ENCODE measurements around the gene PRKAA1. TPM values are rescaled to one million over a fixed set of nuclear protein-coding genes. Genes with fewer than 3 reads are reported as not detected.
"Not testable (repeated sequence)": the region's sequence is repeated elsewhere in the genome, so short reads cannot be mapped to it uniquely, and the experiment has no call there.

The PRKAA1 gene
- total and polyA plus RNA-seq, 2 of the 13 experiments (the other 11 are each of a cell fraction or from before 2014, with no cell fraction given) = 36.6 to 58.0 TPM

GRCh38 chr5:40790947-40791593 is 7.1 kb downstream of the PRKAA1 start (continued):
- no peak for TF ChIP-seq PRDM15 (CRISPR knock-in tag; IDR thresholded peaks at IDR 0.05)
- TF ChIP-seq HNRNPK (IDR thresholded peaks at IDR 0.05; ENCODE audit: low read depth, low read length, poor library complexity, severe bottlenecking) = no peak
- TF ChIP-seq CREB1 (IDR thresholded peaks at IDR 0.05) = no peak
- peak; percentile 41; the same call in 1 of the 2 replicates for TF ChIP-seq CREB1 (CRISPR knock-in tag; IDR thresholded peaks at IDR 0.05)
- TF ChIP-seq MZF1 (CRISPR knock-in tag; IDR thresholded peaks at IDR 0.05; ENCODE audit: borderline replicate concordance) = no peak
- TF ChIP-seq ZNF446 (CRISPR knock-in tag; IDR thresholded peaks at IDR 0.05) = no peak

GRCh38 chr5:40788941-40789340 is 9.2 kb downstream of the PRKAA1 start:
- H3K4me1 ChIP-seq (ENCODE audit: insufficient read depth, low read length) = peaks cover 94% of the 10 kb centered on the region
- WGBS (ENCODE audit: low lambda C conversion rate) = 95% methylated on average over 5 of the region's 5 CpGs
- FAIRE-seq; H2AFZ ChIP-seq (ENCODE audit: low read length); BruUV-seq (replicated peaks); DNase-seq (ENCODE audit: low spot score); H4K20me1 ChIP-seq (ENCODE audit: insufficient read depth, low read length); H3K4me3 ChIP-seq (replicated peaks in 1 of 3; ENCODE audit: insufficient read depth in 1 of 3, low read depth in 2 of 3, low read length in 3 of 3); POLR2A ChIA-PET; H3K27ac ChIP-seq (ENCODE audit: extremely low read length, insufficient read depth, low read length); H3K4me2 ChIP-seq (ENCODE audit: low read depth, low read length); H3K9me3 ChIP-seq (ENCODE audit: low read length); CTCF ChIA-PET (ENCODE audit: low intra/inter-chr PET ratio, low total read pairs); H3K27me3 ChIP-seq (ENCODE audit: control insufficient read depth in 1 of 2, insufficient read depth in 2 of 2, low read length in 2 of 2); H3K9ac ChIP-seq (ENCODE audit: insufficient read depth, low read depth, low read length); H3K36me3 ChIP-seq (replicated peaks in 1 of 2; ENCODE audit: control insufficient read depth in 1 of 2, insufficient read depth in 2 of 2, low read length in 2 of 2); in situ Hi-C loops (cut with HindIII; ENCODE audit: extremely low pct_ligation_motif_present, low pct_unique_long_range_greater_than_20kb); ATAC-seq: not testable (repeated sequence)
- intact Hi-C loops (cut with micrococcal nuclease; ENCODE audit: unreplicated experiment) = loop anchor here (10.0 kb wide), 1 partner anchor 1714 kb away; the partner anchor contains the start of gene RICTOR
- peaks cover 95% of the 10 kb centered on the region for H3K79me2 ChIP-seq (ENCODE audit: insufficient read depth, low read length)
- TF ChIP-seq ZNF460 (CRISPR knock-in tag; IDR thresholded peaks at IDR 0.05; ENCODE audit: borderline replicate concordance) (peak; percentile 49; the same call in 1 of the 2 replicates), ZMYM2 (CRISPR knock-in tag; IDR thresholded peaks at IDR 0.05) (0 out of 2 replicates have a peak, but pooled peaks have one; percentile 21), ZNF770 (CRISPR knock-in tag; IDR thresholded peaks at IDR 0.05) (peak; percentile 79), ZNF121 (CRISPR knock-in tag; IDR thresholded peaks at IDR 0.05) (peak; percentile 88)

Data from HepG2 (cell line).